Motor neuron (in vitro differentiated cells): ENCODE data around the gene PTPN21. TPM values are rescaled to one million over a fixed set of nuclear protein-coding genes. Genes with fewer than 3 reads are reported as not detected.
"Not testable (repeated sequence)": the region's sequence is repeated elsewhere in the genome, so short reads cannot be mapped to it uniquely, and the experiment has no call there.

ENCODE experiments used
- ATAC-seq, 8 experiments: fragments of 200-7000 bp; cut with Tn5 transposase; replicated peaks in 6 of 8; 2 replicates each; pipeline ENCODE4 v1.8.0; 2021; ENCODE audit warnings: mild to moderate bottlenecking in 8 of 8, moderate library complexity in 8 of 8
- H3K27ac ChIP-seq, 2 donors: fragments of 250-450 bp; sonication (Bioruptor Pico); 2 replicates each; pipeline ENCODE4 v1.9.0; 2021; ENCODE audit warnings: antibody characterized with exemption in 2 of 2, mild to moderate bottlenecking in 2 of 2, moderate library complexity in 1 of 2
- H3K4me1 ChIP-seq, 2 donors: fragments of 250-450 bp; sonication (Bioruptor Pico); replicated peaks in 1 of 2; 2 replicates each; pipeline ENCODE4 v1.6.1; 2021; ENCODE audit warnings: antibody characterized with exemption in 2 of 2, mild to moderate bottlenecking in 2 of 2, moderate library complexity in 1 of 2
- H3K4me3 ChIP-seq, 5 donors: fragments of 250-450 bp; sonication (Bioruptor Pico); 2 replicates each; pipeline ENCODE4 v1.9.0; 2021; ENCODE audit warnings: antibody characterized with exemption in 5 of 5, mild to moderate bottlenecking in 5 of 5, moderate library complexity in 4 of 5
- WGBS, 10 experiments: fragments of 450-650 bp; shearing (Covaris generic); methylation state at CpG; one replicate each; pipeline ENCODE4 v1.0.0; 2022; 5-methylcytosine and 5-hydroxymethylcytosine counted together
- in situ Hi-C, 9 experiments: fragments of 400-800 bp; cut with MboI; loops; one replicate each; pipeline ENCODE4 v1.15.0; 2021; ENCODE audit warnings: low sequenced_read_pairs in 9 of 9, low pct_unique_long_range_greater_than_20kb in 2 of 9; ENCODE audit not compliant: unreplicated experiment in 9 of 9
- total RNA-seq, 8 experiments: library from RNA; unstranded; fragments of 300-600 nt; gene quantifications; 2 replicates each; pipeline versions ENCODE4 v1.2.3 to v1.2.4, GENCODE V29; 2022

The PTPN21 gene
- total RNA-seq, 8 experiments from 2014 or later: 3.6 to 19.2 (median 5.1) TPM

DNA sequence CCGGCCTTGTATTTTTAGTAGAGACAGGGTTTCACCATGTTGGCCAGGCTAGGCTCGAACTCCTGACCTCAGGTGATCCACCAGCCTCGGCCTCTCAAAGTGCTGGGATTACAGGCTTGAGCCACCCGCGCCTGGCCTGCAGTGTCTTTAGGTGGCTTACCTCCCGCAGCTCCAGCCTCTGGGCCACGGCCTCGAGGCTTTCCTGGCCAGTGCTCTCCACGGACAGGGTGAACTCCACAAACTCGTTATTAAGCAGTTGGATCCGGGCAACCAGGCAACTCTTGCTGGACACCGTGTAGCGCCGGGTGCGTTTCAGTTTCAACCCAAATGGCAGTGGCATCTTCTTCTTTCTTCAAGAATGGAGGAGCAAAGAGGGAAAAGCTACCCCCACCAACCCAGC is 4.7 kb downstream of the PTPN21 start:
- 89 to 100% (median 98%) methylated on average over 1 to 8 of the region's 15 CpGs; no CpG with 5 or more reads in 4 of the 10 experiments for WGBS, 10 experiments
- in situ Hi-C loops: loop anchor here in 2 of 9 experiments (10.0 to 25.0 kb wide), 2 partner anchors 55 to 538 kb away; partner anchors contain the start of gene GPR65 (in 1 of the 2)
- no peak for ATAC-seq
- no peak overlapping the region for H3K27ac ChIP-seq
- H3K4me3 ChIP-seq: no peak overlapping the region
- peaks cover 4 to 12% of the 10 kb centered on the region in 2 donors for H3K4me1 ChIP-seq

- WGBS, 10 experiments: 72 to 100% (median 100%) methylated on average over 1 to 2 of the region's 3 CpGs
- in situ Hi-C loops: no loop called here
- Histone ChIP-seq H3K27ac (no peak overlapping the region), H3K4me1 (peaks cover 4% of the 10 kb centered on the region in 2 donors), H3K4me3 (no peak overlapping the region)
- no peak for ATAC-seq
Measured at GRCh38 chr14:88547386-88547780, 7.4 kb downstream of the PTPN21 start.

- in situ Hi-C loops: no loop called here
Measured at GRCh38 chr14:88546621-88547385, 8.0 kb downstream of the PTPN21 start.

DNA sequence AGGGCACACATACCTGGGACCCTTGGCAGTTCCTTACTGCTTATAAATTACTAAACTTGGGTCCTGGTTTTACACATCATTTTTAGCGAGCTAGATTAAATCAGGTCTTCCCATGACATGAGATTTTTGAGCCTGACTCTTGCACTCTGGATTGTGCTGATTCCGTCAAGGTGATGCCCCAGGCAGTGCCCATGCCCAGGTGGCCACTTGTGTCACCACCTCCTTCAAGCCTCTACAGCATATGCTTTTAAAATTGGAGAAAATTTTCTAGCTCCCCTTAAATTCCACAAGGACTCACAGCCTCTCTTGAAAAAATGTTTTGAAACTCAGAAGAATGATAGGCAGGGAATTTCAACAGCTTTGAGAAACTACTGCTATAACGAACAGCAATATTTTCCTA is 9.6 kb downstream of the PTPN21 start:
- Histone ChIP-seq H3K27ac (no peak overlapping the region), H3K4me1 (no peaks in the 10 kb centered on the region), H3K4me3 (no peak overlapping the region)
- no peak for ATAC-seq
- 70 to 100% (median 100%) methylated on average over 1 to 3 of the region's 3 CpGs; no CpG with 5 or more reads in 1 of the 10 experiments for WGBS, 10 experiments
- in situ Hi-C loops: no loop called here

More at GRCh38 chr14:88546621-88547385, 8.0 kb downstream of the PTPN21 start:
- WGBS, 10 experiments: 72 to 100% (median 89%) methylated on average over 1 to 4 of the region's 4 CpGs; no CpG with 5 or more reads in 1 of the 10 experiments
- ATAC-seq: no peak
- no peak overlapping the region for H3K27ac ChIP-seq
- H3K4me3 ChIP-seq: no peak overlapping the region
- peaks cover 4% of the 10 kb centered on the region in 2 donors for H3K4me1 ChIP-seq

DNA sequence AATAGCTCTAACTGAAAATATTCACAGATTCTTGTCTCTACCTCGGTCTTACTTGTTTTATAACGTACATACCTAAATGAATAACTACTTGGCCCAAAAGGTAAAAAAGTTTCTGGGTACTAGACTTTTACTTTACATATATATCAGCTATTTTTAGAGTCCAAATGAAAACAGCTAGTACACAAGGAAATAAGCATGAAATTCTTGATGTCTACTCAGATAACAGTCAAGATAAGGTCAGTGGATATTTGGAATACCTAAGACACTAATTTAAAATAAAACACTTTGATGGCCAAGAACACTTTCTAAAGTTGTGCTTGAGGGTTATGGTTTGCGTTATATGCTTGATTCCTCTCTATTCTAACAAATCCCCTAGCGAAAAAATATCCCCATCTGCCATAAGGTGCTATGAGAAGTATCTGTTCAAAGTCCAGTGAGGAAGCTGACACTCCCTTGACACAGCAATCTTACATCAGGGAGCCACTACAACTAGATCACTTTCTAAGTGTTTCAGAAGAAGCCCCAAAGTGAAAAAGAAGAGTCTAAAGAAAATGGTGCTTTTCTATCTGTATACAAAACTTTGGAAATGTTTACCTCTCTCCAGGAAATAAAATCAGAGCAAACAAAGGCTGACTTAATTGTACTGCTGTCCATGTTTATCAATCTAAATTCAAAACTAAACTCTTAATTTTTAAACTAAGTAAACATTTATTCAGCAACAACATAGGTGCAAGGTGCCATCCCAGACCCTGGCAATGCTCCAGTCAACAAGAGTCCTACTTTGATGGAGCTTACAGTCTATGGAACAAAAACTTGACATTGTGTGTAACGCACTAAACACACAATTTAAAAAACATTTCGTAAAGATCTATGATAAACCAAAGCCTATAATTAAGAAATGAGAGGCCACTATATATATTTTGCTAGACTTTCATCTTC is 11.7 kb downstream of the PTPN21 start:
- H3K4me1 ChIP-seq: no peaks in the 10 kb centered on the region
- no peak overlapping the region for H3K27ac ChIP-seq
- 60 to 100% (median 95%) methylated on average over 2 to 6 of the region's 6 CpGs for WGBS, 10 experiments
- no peak overlapping the region for H3K4me3 ChIP-seq
- in situ Hi-C loops: no loop called here
- no peak for ATAC-seq

GRCh38 chr14:88541324-88541723 is 13.5 kb downstream of the PTPN21 start:
- in situ Hi-C loops: no loop called here
- H3K27ac ChIP-seq: no peak overlapping the region
- H3K4me3 ChIP-seq: no peak overlapping the region
- H3K4me1 ChIP-seq: no peaks in the 10 kb centered on the region
- 22 to 100% (median 88%) methylated on average over 1 of the region's 1 CpG; no CpG with 5 or more reads in 1 of the 10 experiments for WGBS, 10 experiments
- no peak for ATAC-seq

GRCh38 chr14:88535813-88536212 is 19.0 kb downstream of the PTPN21 start:
- no peaks in the 10 kb centered on the region for H3K4me1 ChIP-seq
- WGBS, 10 experiments: 34 to 100% (median 78%) methylated on average over 1 to 4 of the region's 4 CpGs
- no peak overlapping the region for H3K27ac ChIP-seq
- in situ Hi-C loops: no loop called here
- no peak for ATAC-seq
- no peak overlapping the region for H3K4me3 ChIP-seq

DNA sequence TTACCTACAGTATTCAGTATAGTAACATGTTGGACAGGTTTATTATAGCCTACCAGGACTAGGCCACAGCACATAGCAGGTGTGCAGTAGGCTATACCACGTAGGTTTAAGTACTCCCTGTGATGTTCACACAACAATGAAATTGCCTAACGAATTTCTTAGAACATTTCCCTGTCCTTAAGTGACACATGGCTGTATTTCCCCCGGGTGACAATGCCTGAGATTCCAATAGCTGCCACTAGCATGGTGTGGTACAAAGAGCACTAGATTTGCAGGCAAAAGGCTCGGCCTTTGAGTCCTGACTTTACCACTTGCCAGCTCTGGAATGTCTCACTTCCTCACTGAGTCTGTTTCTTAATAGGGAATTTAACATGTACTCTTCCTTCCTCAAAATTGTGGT is 19.7 kb downstream of the PTPN21 start:
- H3K4me3 ChIP-seq: no peak overlapping the region
- no peak overlapping the region for H3K27ac ChIP-seq
- in situ Hi-C loops: no loop called here
- no peaks in the 10 kb centered on the region for H3K4me1 ChIP-seq
- peak in 1 of 8 experiments; percentile 30 for ATAC-seq
- 60 to 100% (median 74%) methylated on average over 1 to 4 of the region's 4 CpGs; no CpG with 5 or more reads in 3 of the 10 experiments for WGBS, 10 experiments

- no peak overlapping the region for H3K27ac ChIP-seq
- ATAC-seq: peak in 1 of 8 experiments; percentile 78
- in situ Hi-C loops: no loop called here
- H3K4me3 ChIP-seq: no peak overlapping the region
- no peaks in the 10 kb centered on the region for H3K4me1 ChIP-seq
- 73 to 100% (median 91%) methylated on average over 2 to 6 of the region's 6 CpGs; no CpG with 5 or more reads in 1 of the 10 experiments for WGBS, 10 experiments
Measured at GRCh38 chr14:88533064-88533602, 21.7 kb downstream of the PTPN21 start.

DNA sequence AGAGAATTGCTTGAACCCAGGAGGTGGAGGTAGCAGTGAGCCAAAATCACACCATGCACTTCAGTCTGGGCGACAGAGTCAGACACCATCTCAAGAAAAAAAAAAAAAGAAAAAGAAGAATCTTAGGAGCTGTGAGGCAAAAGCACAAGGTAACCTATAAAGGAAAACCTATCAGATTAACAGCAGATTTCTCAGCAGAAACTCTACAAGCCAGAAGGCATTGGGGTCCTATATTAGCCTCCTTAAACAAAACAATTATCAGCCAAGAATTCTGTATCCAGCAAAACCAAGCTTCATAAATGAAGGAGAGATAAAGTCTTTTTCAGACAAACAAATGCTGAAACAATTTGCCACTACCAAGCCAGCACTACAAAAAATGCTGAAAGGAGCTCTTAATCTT is 24.9 kb downstream of the PTPN21 start:
- H3K4me1 ChIP-seq, ATAC-seq, H3K27ac ChIP-seq, H3K4me3 ChIP-seq, in situ Hi-C loops: not testable (repeated sequence)
- 60 to 100% (median 100%) methylated on average over 1 of the region's 1 CpG; no CpG with 5 or more reads in 3 of the 10 experiments for WGBS, 10 experiments

- in situ Hi-C loops: no loop called here
- H3K27ac ChIP-seq: no peak overlapping the region
- H3K4me3 ChIP-seq: no peak overlapping the region
- 59 to 100% (median 93%) methylated on average over 1 to 3 of the region's 3 CpGs; no CpG with 5 or more reads in 1 of the 10 experiments for WGBS, 10 experiments
- ATAC-seq: no peak
- H3K4me1 ChIP-seq: no peaks in the 10 kb centered on the region
Measured at GRCh38 chr14:88522393-88522792, 32.4 kb downstream of the PTPN21 start.

- in situ Hi-C loops: no loop called here
- H3K4me1 ChIP-seq: peaks cover under 1 to 5% of the 10 kb centered on the region in 2 donors
- 44 to 100% (median 68%) methylated on average over 1 to 3 of the region's 3 CpGs; no CpG with 5 or more reads in 2 of the 10 experiments for WGBS, 10 experiments
- ATAC-seq: no peak
- no peak overlapping the region for H3K4me3 ChIP-seq
- H3K27ac ChIP-seq: no peak overlapping the region
Measured at GRCh38 chr14:88521818-88522217, 33.0 kb downstream of the PTPN21 start.

DNA sequence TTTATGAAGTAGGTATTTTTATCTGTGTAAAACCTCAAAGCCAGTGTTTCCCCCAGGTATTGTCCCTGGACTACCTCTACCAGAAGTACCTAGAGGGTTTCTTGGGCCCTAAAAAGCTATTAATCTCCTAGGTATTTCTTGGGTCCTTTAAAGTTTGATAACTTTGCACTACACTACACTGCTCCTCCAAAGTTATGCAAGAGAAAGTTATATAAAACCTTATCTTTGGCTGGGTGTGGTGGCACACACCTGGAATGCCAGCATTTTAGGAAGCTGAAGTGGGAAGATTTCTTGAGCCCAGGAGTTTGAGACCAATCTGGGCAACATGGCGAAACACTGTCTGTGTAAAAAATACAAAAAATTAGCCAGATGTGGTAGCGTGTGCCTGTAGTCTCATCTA is 34.9 kb downstream of the PTPN21 start:
- Histone ChIP-seq H3K4me1 (peaks cover 5 to 6% of the 10 kb centered on the region in 2 donors), H3K4me3 (no peak overlapping the region), H3K27ac (no peak overlapping the region)
- ATAC-seq: no peak
- in situ Hi-C loops: no loop called here
- 94 to 100% (median 100%) methylated on average over 1 to 2 of the region's 2 CpGs; no CpG with 5 or more reads in 5 of the 10 experiments for WGBS, 10 experiments
